NCI-H146 treated with DMSO at 0.1 percent for 48 hours (cell line): ENCODE data around the gene PDE4D.

Source experiments
- DNase-seq: peaks from one replicate; lab custom pipeline; 2025; ENCODE audit not compliant: unreplicated experiment; lab: John Stamatoyannopoulos, UW

PDE4D gene

DNA sequence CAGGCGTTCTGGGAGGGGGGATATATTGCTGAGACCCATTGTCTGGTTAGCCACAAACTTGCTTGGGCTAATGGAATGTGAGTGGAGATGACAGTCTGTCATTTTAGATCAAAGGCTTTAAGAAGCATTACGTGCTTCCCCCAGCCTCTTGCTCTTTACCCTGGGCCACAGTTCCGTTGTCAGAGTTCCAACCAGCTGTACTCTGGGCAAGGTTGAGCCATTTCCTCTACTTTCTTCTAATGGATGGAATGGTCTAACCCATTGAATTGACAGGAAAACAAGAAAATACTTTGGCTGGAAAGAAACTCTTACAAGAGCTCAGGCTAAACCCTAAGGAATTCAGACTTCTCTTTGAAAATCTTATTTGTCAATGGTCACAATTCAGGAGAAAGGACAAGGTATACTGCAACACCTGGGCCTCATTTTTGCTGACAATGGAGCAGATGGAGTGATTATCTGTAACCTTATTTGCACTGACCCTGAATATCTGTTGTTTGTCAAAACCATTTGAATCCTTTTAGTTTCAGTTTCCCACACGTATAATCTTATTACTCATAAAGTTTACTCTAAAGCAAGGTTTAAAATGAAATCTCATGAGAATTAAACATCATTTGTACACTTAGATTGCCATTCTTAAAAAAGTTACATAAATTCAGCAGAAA, 231.4 kb downstream of the PDE4D start:
- peak; percentile 82 for DNase-seq

DNA sequence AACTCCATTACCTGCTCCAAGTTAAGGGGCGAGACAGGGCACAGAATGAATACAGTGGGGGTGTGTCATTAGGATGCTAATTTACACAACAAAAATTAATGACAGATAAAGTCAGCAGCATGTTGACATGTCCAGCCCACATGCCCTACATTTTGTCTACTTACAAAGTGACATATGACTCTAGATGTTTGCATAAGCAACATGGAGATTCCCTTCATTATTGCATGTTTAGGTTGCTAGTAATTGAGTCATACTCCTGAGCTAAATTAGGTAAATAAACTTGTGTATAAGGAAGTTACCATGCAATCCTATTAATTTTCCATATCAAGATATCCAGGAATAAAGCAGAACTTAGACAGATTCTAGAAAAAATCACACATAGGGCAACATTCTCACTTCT, 232.2 kb downstream of the PDE4D start:
- no peak for DNase-seq

DNA sequence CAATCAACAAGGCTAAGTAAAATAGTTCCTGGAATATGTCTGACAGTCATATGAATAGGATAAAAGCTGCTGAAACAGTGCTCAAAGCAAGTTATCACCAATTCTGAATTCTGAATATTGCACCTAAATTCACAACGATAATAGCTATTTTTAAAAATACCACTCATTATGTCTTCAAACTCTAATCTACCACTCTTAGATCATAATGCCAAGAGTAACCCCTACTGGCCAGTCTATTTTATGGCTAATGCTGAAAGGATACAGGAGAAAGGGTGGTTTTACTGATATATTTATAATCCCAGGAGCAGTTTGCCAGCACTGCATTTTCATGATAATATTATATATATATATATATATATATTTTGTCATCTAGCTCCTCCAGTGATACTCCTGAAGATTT, 232.8 kb downstream of the PDE4D start:
- DNase-seq: peak; percentile 65

DNA sequence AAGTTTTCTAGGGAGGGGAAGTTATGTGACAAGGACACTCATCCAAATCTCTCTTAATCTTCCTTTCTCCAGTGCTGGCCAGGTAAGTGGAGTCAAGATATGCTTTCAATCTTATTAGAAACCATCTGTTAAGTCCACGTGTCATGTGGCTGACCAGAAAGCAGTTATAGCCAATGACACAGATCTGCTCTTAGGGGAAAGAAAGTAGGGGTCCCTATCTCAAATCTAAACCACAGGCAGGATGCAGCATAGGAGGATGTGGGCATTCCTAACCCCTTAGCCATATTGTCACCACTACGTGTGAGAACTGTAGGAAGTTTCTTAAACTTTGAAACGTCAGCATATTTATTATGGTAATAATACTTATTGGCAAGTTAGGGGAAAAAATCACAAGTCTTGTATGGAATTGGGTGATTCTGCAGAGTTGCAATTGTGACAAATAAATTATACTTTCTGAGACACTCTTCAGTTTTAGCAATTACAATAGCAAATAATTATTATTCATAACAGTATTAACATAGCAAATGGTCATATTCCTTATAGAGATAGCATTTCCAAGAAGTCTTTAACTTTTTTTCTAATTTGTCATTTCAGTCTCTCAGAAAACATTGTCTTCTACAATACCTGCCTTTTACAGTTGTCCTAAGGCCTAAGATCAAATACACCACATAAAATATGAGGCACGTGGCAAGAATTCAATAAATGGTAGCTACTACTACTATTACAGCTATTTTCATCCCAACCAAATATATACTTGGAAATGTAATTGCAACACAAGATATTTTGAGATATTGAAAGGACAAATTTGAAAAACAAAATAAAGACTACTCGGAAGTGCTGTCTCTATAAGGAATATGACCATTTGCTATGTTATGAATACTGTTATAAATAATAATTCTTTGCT, 236.9 kb downstream of the PDE4D start:
- no peak for DNase-seq

DNA sequence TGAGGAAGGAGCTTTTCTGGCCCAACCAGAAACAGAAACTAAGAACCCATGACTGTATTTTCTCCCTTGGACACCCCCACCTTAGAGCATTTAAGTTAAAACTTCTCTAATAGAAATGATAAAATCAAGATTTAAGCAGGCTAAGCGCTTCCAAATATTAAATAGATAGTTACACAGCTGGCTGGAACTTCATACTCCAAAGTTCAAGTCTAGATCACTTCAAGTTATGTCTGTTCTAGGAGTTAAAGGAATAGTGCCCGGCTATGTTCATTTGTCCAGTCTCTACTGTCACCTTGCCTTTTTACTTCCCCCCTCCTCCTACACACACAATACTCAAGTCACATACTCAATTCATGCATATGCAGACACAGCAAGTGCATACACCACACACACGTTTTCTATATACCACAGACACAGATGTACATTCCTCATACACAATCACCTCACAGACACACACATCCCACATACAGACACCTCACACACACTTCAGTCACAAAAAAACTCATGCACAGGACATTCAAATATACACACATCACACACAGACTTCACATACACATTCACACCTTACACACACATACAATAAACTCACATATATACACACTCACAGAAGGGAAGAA, 237.7 kb downstream of the PDE4D start:
- no peak for DNase-seq

DNA sequence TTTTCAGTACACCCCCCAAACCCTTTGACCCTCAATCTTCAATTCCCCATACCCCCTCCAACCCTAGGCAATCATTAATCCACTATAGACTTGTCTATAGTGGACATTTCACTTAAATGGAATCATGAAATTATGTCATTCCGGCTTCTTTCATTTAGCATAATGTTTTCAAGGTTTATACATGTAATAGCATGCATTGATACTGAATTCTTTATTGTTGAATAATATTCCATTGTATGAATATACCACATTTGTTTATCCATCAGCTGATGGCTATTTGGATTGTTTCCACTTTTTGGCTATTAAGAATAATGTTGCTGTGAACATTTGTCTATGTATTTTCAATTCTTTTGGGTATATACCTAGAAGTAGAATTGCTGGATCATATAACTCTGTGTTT, 238.8 kb downstream of the PDE4D start:
- DNase-seq: no peak

DNA sequence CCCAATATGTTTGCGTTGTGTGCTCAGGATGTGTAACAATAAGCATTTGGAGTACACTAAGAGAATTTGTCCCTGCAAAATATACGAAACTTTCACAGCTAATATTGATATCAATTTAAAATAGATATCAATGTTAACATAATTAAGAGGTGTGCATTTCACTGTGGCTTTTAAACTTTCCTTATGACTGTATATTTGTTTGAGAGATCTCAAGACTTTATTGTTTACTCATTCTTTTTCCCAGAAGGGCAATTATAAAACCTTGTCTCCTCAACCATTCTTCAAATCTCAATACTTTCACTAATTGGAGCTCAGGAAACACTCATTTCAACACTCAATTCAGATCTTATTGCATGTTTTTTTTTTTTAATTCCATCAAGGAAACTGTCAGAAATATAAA, 241.1 kb downstream of the PDE4D start:
- no peak for DNase-seq

DNA sequence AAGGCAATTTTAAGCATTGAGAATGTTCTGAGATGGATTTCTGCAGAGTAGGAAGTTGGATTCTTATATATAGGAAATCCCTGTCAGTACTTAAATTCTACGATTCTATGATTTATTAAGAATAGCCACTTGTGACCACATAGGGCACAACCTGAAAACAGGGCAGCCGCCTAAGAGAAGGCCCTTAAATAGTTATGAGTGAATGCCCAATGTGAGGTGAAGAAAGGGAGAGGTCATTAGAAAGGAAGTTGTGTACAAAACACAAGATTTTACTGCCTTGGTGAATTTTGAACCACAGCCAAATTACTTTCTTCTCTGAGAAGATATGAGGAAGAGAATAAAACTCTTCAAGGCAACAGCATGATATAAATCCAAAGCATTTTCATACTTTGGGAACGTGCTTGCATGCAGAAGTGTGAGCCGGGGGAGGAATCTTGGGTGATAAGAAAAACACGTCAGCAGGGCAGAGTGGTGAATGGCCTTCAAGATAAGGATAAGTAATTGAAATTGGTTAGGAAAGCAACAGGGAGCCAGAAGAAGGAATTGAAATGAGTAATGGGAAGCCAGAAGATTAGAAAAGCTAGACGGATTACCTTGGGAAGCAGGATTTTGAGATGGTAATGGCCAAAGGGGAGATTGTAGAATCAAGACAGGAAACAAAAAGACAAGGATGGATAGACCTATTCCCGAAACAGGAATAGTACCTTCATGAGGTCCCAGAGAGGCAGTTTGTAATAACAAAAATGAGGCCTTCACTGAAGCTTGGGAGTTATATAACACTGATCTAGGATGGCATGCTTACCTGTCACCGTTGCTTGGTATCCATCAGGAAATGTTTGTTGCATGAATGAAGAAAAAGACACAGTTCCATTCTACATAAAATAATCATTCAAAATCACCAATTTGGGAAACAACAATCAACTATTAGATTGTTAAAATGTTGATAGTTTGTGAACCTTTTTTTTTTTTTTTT, 244.3 kb downstream of the PDE4D start:
- no peak for DNase-seq

DNA sequence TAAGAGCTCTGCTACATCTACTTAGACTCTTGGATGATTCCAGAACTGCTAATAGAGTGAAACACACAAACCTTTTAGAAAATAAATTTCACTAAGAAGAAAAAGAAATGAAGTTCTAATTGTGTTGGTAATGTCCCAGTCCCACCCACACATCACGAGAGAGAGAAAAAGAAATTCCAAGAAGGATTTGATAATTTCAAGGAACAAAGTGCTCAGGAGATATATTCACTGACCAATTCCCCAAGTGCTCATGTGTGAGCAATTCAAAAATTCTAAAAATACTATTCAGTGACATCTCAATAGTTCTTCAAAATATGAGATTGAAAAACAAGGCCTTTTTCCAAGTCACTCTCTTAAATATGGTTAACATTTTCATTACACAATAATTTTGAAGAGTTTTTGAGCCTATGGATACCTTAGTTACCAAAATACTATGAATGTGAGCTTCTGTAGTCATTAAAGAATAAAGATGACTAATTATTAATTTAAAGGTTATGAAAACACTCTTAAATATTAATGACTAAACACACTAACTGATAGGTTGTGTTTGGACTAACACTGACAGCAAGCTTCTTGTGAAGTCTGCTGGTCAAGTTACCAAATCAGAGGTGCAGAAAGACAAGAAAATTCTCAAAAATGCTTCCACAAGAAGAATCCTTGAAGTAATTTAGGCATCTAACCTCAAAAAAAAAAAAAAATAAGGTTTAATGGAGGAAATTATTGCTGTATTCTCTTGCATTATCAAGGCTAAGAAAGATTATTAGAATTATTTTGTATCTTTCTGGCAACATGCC, 245.3 kb downstream of the PDE4D start:
- no peak for DNase-seq

DNA sequence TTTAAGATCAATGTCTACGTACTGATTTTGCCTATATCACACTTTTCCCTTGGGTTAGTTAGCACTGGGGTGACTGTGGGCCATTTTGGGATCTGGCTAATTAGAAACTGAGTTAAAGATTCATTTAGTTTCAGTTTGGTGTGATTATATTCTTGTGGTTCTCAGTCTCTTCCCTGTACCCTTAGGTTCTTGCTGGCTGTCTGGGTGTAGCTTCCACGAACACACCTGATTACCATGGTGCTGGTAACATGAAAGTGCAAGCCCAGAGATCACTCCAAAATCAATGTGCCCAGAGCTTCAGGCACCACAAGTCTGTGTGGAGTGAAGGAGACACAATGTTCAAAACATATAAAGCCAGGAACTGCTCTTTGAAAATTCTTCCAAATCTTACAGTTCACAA, 248.1 kb downstream of the PDE4D start:
- no peak for DNase-seq

DNA sequence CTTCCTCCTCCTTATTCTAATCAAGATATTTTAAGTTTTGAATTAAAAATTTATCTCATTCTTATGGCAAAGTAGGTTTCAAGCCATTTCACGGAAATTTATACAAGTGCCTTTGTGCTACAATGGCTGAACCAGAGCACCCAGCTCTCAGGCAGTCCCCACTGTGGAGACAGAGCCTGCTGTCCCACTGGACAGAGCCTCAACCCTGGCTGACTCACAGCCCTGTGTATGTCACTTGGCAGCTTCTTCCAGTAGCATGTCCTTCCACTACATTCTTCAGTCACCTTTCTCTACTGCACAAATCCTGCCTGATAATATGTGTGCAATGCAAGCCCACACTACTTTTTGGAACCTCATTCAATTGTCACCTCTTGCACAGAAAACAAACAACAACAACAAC, 253.1 kb downstream of the PDE4D start:
- DNase-seq: no peak

DNA sequence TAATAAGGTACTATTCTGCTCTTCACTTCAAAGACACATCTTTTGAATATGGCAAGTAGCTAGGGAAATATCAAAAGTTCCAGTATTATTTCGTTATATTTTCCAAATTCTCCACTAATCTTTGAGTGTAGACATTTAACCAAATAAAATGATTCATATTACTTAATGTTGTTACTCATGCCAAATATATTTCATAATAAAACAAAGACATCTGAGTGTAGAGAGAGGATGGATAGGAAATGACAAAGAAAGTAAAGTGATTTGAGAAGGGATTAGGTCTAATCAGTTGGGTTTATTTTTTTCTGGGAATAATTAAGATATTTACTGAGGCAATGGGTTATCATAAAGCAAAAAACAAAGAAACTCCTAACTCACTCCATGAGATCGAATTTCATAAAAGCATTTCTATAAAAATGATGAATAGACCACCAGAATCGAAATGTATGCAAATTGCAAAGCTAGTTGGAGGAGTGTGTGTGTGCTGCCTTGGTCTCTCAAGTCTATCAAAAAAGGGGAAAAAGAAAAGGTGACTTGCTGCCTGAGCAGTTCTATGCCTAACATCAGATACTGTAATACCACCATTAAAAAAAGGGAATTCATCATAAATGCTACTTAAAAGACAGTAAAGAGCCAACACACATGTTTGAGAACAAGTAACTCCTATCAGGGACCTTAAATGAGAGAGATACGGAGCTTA, 255.5 kb downstream of the PDE4D start:
- DNase-seq: no peak

DNA sequence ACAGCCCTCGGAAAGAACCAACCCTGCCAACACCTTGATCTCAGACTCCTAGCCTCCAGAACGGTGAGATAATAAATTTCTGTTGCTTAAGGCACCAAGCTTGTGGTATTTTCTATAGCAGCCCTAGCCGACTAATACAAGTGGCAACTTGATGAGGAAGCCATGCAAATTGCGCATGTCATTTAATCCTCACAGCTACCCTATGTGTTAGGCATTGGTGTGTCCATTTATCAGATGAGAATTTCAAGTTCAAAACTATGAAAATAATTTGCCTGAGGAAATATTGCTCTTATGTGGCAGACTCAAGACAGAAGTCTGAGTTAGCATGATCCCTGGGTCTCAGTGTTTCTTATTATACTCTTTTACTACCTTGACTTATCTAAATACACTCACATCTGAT, 264.0 kb downstream of the PDE4D start:
- no peak for DNase-seq

DNA sequence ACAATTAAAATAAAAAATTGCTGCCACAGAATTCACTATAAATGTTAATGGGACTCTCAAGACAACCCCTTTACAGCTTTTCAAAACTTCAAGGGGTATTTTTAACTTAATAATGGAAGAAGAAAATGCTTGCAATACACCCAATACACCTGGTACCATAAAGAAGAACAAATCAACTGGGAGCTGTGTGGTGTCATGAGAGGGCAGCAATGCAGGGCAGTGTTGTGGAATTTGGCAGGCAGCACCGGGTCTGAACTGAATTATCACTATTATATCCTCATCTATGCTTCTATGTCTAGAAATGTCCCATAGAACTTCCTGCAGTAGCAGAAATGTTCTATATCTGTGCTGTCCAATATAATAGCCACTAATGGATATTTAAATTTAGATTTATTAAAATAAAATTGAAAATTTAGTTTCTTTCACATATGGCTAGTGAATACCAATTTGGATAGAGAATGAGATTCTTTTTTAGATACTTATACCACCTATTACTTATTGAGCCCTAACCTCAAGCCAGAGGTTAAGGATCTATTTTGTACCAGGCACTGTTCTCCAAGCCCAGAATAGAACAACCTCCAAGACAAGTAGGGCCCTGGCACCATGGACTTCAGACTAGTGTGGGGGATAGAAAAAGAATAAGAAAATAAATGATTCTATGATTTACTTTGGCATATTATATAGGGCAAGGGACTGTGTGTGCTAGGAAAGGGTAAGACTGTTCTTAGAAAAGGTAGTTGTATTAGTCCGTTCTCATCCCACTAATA, 265.3 kb downstream of the PDE4D start:
- DNase-seq: no peak

DNA sequence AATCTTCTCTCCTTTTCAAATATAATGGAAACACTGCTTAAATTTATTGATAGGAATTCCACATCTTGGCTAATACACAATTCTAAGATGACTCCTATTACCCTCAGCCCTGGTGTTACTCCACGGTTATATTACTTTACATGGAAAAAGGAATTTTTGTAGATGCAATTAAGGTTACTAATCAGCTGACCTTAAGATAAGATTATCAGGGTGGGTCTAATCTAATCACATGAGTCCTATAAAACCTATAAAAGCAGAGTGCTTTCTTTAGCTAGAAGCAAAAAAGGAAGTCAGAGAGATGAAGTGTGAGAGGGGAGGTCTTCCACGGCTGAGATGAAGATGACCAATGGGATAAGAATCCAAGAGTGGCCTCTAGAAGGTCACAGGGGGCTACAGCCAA, 268.6 kb downstream of the PDE4D start:
- DNase-seq: no peak

DNA sequence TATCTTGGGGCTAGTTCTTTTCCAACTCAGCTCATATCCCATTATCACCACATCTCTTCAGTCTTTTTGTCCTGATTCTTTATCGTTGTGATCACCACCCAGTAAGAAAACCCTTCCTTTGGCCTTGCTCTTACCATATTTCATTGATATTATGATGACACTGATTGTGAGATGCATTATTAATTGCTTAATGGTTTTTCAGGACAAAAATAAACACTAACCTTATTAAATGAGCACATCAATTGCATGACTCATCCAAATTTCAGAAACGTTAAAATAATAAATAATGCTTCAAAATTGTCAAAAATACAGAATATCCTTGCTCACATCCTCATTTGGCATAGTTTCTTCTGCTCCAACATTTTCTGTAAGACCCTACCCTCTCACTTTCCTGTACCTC, 270.7 kb downstream of the PDE4D start:
- DNase-seq: no peak

DNA sequence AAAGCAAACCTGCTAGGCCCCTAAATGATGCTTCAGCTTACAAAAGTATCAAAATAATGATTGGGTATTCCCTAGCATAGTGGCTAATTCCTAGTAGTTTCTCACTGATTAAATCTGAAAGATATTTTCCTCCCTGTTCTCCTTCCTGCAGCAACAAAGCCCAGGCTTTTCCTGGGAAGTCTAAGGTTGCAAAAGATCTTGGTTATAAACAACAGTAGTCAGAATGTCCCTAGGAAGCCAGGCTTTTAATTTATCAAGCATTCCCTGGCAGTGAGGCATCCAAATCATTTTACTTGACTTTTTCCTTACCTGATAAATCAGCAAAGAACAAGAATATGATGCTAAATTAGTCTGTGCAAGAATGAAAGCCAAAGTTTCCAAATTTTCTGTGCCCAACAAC, 272.0 kb downstream of the PDE4D start:
- no peak for DNase-seq

DNA sequence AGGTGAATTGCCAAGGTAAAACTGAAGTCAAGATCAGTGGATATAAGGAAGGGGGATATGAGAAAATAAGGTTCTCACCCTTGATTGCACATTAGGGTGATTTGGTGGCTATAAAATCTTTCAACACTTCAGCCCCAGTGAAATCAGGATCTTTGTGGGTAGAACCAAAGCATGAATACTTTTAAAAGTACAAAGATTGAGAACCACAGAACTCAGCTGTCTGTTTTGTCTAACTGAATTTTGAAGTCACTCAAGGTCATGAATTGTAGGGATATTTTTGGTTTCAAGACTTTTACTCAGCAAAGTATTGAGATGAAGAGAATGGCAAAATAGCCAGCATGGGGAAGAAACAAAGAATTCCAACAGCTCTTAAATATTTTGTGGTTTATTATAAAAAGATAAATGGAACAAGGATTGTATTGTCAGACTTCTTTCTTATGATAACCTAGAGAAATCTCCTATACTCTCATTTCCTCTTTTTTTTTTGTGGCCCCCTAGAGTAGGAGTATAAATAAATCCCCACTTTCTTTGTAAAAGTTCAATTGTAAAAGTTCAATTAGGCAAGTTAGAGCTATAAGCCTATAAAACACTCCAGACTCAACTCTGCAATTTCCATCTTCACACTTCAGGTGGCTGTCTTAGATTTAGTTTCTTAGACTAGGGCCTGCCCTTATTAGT, 272.9 kb downstream of the PDE4D start:
- no peak for DNase-seq
